G401 (cell line): ENCODE data around the gene C1GALT1C1. TPM values are rescaled to one million over a fixed set of nuclear protein-coding genes. Genes with fewer than 3 reads are reported as not detected.
"Not testable (repeated sequence)": the region's sequence is repeated elsewhere in the genome, so short reads cannot be mapped to it uniquely, and the experiment has no call there.

ENCODE experiments used
- DNase-seq: peaks from one replicate; pipeline ENCODE4 v3.0.0-alpha.2; 2015; ENCODE audit warnings: low spot score
- in situ Hi-C: cut with HindIII; loops from 2 replicates; pipeline ENCODE4 v1.10.0; 2016; ENCODE audit warnings: low sequenced_read_pairs, mixed read lengths
- total RNA-seq: library from RNA; depleted of rRNA; stranded (reverse); fragments of >200 nt; shearing (Covaris generic); gene quantifications from 2 replicates; pipeline ENCODE4 v1.2.3, GENCODE V29; 2014; rRNA removed

The C1GALT1C1 gene
- total RNA-seq, result 20.0 and 21.4 TPM in 2 replicates

DNA sequence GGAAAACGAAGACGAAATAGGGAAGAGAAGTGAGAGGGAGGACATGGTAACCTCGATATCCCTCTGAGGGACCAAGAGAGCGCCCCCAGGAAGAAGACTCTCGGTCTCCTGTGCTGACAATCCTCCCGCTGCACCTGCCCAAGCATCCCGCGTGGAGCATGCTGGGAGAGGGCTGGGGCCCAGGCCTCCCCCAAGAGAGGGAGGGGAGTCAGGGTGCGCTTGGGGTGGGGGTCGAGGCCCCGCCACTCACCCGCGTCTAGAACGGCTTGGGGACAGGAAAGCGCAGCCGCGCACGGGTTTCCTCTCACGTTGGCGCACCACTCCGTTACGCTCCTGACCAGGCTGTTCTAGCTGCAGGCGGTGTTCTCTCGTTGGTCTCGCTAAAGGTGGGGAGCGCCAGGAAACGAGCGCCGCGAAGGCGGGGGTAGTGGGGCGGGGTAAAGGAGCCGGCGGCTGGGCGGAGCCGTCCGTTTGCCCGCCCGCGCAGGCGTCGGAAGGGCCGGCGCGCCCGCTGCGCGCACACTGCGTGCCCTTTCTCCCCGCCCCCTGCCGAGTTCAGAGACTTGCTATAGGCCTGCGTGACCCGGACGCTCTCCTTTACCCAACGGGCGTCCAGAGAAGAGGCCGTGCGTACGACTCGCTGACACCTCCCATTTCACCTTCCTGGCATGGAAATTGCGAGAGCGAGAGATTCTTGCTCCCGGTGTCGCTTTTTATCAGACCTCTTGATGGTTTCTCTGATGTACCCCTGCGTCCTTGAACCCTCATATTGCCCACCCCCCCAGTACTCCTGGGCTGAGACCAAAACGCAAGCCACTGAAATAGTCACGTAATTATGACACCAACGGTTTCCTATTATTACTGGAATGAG, at the start of gene C1GALT1C1:
Gene C1GALT1C1, minus strand, starts transcription at position 388 of the 871 bp plus-strand sequence. CDS start 2,888 bp downstream, outside the sequence.
- in situ Hi-C loops, result no loop called here
- peak; percentile 93 for DNase-seq

DNA sequence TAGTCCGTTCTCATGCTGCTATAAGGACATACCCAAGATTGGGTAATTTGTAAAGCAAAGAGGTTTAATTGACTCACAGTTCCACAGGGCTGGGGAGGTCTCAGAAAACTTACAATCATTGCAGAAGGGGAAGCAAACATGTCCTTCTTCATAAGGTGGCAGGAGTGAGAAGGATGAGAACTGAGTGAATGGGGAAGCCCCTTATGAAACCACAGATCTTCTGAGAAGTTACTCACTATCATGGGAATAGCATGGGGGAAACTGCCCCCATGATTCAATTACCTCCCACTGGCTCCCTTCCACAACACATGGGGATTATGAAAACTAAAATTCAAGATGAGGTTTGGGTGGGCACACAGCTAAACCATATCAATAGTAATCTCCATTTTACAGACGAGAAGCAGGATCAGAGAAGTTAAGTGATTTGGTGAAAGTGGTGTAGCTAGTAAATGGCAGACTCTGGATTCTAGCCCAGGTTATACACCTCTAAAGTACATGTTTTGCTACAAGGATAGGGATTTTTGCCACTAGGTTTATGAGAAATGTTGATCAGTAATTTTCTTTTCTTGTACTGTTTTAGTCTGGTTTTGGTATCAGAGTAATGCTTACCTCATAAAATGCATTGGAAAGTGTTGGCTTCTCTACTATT, 47.3 kb upstream of the C1GALT1C1 start:
- in situ Hi-C loops, result no loop called here
- DNase-seq, result no peak

DNA sequence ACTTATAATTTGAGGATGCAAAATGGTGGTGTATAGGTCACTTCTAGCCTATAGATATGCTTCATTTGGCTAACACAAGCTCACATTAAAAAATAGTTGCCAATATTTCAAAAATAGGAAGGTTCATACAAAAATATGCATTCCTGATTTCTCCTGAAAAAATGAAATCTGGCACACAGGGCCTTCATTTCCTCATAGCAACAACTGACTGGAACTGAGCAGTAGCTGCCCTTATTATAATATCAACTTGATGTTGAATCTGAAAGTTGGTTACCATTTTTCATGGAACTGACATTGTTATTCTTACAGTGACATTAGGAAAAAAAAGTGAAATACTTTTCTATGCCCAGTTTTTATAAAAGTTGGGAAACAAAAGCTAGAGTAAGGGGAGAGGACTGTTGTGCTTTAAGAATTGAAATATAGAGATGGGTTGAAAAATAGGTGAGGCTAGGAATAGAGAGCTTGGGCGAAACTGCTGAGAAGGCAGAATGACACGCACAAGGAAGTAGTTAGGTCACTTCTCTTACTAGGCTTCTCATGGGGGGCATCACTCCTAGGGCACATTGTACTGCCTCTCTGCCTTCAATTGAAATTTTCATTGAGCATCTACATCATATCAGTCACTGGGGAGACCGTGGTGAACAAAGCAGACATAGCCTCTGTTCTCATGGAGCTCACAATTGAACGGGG, 43.1 kb upstream of the C1GALT1C1 start:
- no peak for DNase-seq
- in situ Hi-C loops, result no loop called here

DNA sequence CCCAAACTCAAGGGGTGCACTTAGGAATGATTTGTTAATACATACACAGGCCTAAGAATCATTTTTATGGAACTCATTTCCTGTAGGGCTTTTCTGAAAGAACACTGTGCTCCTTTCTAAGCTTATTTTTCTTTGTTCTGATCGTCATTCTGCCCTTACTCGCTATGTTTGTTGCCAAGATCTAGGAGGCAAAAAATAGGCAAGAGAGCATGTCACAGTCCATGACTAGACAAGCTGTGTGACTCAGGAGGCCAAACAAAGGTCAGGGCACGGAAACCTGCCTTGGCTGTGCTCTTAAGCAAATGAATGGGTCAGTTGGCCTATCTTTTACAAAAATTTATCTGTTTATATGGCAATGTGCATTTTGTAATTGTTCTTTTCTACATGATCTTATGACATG, 42.5 kb upstream of the C1GALT1C1 start:
- in situ Hi-C loops, result no loop called here
- no peak for DNase-seq

DNA sequence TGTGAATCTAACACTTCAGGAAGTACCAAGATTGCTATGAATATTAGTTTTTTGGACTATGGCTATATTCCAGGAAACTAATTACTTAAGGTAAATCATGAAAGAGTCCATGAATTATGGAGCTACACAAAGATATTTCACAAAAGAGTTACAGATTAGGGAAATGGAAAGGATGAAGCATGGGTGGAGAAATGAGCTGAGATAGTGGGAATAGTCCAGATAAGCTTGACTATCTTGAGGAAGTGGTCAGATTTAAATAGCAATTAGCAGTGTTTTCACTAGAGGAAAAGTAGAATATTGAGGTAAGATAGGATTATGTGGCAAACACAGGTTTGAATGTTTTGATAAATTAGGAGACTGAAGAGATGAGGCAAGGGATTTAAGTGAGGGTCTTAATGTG, 42.1 kb upstream of the C1GALT1C1 start:
- DNase-seq, result no peak
- in situ Hi-C loops, result no loop called here

DNA sequence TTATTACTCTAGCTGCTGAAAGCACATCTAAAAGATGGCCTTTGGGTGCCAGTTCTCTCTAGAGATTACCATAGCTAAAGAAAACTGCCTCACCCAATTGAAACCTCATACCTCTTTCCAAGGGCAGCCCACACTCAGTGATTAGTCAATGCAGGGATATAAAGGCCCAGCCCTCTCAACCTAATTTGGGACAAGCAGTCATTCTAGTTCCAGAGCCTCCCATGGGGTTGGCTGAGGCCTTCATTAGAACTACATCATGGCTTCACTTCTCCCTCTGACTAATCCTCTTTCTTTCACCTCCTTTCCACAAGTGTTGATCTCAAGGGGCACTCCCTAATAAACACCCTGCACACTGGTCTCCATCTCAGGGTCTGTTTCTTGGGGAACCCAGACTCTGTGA, 38.5 kb upstream of the C1GALT1C1 start:
- in situ Hi-C loops, result no loop called here
- DNase-seq, result no peak

DNA sequence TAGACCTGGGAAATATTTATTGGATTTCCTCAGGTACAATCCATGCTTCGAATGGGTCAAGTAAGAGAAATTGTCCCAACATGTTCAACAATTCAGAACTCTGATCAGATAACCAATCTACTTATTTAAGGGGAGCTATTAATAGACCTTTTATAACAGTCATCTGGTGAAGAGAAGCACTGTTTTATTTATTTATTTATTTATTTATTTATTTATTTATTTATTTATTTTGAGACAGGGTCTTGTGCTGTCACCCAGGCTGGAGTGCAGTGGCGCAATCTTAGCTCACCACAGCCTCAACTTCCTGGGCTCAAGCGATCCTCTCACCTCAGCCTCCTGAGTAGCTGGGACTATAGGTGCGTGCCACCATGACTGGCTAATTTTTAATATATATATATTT, 34.7 kb upstream of the C1GALT1C1 start:
- DNase-seq, in situ Hi-C loops: not testable (repeated sequence)

DNA sequence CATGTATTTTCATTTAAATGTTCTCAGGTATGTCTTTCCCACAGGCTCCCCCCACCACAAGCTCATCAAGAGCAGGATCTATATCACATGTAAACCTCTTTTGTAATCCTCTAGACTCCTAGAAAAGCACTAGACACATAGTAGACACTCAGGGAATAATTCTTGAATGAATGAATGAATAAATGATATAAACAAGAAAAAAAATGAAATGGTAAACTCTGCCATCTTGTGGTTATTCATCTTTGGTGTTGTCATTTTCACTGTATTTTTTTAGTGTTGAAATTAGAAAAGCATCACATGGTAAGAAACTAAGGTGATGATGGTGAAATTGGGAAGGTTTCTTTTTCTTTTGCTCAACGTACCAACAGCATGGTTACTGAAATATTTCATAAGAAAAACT, 34.2 kb upstream of the C1GALT1C1 start:
- in situ Hi-C loops, result no loop called here
- DNase-seq, result peak; percentile 3

DNA sequence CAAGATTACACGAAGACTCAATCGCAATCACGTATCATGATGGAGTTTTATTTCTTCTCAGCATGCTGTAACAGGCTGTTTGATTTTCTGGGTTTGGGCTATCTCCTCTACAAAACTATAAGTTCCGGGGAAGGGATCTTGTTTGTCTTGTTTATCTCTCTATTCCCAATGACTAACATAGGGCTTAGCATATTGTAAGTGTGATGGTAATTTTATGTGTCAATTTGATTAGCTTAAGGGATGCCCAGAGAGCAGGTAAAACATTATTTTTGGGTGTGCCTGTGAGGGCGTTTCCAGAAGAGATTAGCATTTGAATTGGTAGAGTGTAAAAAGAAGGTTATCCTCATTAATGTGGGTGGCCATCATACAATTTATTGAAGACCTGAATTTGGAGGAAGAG, 32.8 kb upstream of the C1GALT1C1 start:
- in situ Hi-C loops, result no loop called here
- no peak for DNase-seq

DNA sequence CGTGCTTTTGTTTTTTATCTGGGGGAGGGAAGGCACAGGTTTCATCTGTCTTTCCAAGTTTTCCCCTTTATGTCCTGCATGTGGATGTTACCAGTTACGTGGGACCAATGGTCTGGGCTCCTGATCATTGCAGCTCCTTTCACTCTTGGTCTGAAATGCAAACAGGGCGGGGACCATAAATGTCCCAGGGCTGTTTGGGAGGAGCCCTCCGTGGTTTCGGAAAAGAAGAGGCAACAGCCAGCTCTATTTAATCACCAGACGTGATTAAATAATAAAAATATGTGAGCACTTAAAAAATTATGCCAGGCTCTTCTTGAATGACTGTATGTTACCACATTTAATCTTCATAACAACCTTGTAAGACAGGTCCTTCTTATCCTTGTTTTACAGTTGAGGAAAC, 30.8 kb upstream of the C1GALT1C1 start:
- in situ Hi-C loops, result no loop called here
- no peak for DNase-seq

DNA sequence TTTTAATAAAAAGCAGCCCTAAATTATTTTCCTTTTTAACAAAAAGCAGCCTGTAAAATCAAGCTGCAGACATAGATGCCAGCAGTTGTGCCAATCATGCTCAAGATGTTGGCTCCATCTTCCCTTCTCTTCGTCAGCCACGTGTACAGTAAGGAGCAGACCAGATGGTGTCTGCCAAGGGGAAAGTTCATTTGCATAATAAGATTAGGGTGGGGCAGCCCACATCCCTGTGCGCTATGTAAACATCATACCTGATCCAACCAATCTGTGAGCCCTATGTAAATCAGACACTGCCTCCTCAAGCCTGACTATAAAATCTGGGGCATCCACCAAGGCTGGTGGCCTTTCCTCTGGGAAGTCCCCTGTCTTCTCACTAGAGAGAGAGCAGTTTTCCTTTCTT, 23.1 kb upstream of the C1GALT1C1 start:
- DNase-seq, result no peak
- in situ Hi-C loops, result no loop called here

DNA sequence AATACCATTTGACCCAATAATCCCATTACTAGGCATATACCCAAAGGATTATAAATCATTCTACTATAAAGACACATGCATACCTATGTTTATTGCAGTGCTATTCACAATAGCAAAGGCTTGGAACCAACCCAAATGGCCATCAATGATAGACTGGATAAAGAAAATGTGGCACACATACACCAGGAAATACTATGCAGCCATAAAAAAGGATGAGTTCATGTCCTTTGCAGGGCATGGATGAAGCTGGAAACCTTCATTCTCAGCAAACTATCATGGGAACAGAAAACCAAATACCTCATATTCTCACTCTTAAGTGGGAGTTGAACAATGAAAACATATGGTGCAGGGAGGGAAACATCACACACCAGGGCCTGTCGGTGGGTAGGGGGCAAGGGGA, 22.4 kb upstream of the C1GALT1C1 start:
- in situ Hi-C loops, result not testable (repeated sequence)

DNA sequence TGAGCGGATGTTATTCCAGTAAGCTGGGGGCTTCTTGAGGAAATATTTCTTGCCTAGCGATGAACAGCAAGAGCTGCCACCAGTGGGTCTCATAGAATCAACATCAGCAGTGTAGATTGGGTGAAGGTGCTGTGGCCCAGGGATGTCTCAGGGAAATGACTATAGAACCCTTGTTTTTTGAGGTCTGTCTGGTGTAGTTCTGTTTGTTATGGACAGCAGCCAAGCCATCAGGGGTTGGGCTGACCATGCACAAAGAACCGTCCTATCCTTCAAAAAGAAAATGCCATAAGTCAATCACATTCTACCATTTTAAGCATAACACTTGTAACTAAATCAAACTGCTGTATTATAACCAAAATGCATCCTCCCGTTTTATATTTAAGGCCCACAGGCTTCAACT, 17.3 kb upstream of the C1GALT1C1 start:
- no peak for DNase-seq
- in situ Hi-C loops, result no loop called here

More for the DNA sequence above, 22.4 kb upstream of the C1GALT1C1 start:
- DNase-seq, result not testable (repeated sequence)

DNA sequence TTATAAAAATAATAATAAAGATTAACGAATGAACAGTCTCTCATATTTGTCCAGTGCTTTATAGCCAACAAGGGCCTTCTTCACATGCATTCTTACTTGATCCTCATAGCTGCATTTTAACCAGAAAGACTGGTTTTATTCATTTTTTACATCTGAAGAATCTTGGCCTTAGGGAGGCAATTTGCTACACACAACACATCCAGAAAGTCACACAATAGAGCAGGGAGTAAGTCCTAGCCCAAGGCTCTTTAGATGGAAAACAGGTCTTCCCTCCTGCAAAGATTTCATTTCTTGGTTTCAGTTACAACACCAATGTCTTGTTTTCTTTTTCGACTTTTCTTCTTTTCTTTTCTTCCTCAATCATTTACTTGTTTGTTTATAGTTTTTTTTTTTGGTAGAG, 13.0 kb upstream of the C1GALT1C1 start:
- no peak for DNase-seq
- in situ Hi-C loops, result no loop called here

DNA sequence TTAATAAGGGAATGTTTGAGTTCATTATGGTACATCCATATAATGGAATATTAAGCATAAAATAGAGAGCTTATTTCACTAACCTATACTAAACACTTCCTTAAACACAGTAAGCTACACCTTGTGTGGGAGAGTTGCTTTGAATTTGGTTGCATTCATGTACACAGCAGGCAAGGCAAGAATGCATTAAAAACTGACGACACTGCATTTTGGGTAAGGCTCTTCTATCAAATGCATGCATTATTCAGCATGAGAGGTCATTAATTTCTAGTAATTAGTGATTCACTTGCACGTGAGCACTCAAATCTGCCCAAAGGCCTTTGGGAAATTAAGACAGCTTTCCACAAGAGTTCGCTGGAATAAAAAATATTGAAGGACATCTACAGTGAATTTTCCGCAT, 8.8 kb upstream of the C1GALT1C1 start:
- in situ Hi-C loops, result no loop called here
- no peak for DNase-seq

DNA sequence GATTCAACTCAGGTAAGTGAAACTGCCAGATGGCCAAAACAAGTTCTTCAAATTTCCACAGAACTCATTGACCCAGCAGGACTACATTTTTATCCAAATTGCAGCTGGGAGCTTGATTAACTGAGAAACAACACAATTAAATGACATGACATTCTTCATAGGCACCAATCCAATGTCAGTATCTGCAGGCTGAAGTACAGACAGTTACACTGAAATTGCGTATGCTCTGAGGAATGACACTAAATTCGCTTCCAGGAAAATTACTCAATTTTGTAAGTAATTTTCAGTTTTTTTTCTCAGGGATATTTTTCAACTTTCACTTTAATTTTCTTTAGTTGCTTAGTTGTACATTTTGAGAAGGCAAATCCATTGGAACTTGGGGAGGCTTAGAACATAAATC, 4.5 kb downstream of the C1GALT1C1 start:
- in situ Hi-C loops, result no loop called here
- no peak for DNase-seq

DNA sequence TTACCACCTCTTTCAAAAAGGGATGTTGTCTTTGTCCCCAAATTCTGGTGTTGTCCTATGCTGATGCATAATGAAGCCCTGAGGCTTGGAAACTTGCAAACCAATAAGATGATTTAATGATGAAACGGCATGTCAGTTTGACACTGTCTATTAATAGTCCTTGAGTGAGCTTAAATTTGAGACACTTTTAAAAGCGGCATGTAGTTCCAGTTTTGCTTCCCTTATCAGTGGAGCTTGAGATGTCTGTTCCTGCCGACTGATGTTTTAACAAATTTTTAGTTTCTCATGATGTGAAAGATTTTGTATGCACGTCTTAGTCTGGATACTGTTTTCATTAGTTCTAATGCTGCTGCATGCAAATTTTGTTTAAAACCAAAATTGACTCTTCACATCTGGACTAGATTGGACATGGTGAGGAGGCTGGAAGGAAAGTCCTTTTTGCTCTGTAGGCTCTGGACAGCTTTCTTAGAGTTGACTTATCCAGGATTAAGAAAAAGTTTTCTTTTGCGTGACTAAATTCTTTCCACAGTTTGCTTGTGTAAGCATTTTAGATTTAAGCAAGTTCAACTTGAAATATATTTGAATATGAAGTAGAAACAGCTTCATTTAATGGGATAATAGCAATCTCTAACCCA, 11.7 kb downstream of the C1GALT1C1 start:
- in situ Hi-C loops, result no loop called here
- DNase-seq, result no peak

DNA sequence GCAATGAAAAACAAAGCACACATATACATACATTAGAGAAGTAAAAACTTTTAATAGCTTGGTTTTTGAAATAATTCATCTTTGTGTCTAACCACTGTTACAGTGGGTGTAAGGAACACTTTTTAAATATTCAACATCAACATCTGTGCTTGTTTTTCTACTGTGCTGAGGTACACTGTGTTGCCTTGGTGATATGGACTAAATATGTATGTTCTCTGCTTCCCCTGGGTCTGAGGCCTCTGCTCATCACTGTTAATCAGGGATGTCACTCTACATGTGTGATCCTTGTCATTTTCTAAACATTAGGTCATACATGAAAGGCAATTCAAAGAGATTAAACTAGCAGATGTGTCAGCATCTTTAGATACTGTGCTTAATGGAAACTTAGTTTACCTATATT, 15.0 kb downstream of the C1GALT1C1 start:
- in situ Hi-C loops, result no loop called here
- no peak for DNase-seq

DNA sequence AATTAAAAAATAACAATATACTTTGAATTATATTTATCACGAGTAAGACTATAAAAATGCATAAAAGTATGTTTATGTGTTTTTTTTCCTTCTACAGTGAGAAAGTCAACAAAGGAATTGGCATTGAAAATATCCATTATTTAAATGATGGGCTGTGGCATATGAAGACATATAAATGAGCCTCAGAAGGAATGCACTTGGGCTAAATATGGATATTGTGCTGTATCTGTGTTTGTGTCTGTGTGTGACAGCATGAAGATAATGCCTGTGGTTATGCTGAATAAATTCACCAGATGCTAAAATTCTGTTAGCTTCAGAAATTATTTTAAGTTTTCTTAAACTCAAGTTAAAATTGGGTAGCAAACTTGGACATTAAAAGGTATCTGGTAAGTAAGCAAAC, 17.8 kb downstream of the C1GALT1C1 start:
- DNase-seq, result no peak
- in situ Hi-C loops, result no loop called here

DNA sequence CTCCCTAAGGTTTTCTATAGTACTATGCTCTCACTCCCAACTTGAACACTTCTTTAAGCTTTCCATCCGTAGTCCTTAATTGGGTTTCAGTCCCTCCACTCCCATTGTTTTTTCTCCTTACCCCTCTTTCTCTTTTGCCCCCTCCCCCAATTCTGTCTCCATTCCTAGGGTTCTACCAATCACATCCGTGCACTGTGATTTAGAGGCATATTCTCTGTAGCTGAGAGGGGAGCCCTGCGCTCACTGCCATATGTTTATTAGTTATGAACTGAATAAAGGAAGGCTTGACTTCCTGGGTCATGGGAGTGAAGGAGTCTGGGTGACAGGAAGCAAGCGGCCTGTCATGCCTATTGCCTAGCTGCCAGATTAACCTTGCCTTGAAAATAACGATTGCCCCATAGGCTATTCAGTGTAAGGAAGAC, 25.5 kb downstream of the C1GALT1C1 start:
- in situ Hi-C loops, result no loop called here
- DNase-seq, result peak; percentile 39
